NCI-H748 (cell line): ENCODE measurements around the gene SLC25A53.
"Not testable (repeated sequence)": the region's sequence is repeated elsewhere in the genome, so short reads cannot be mapped to it uniquely, and the experiment has no call there.

ENCODE experiments used
- DNase-seq: peaks from one replicate; lab custom pipeline; 2025; ENCODE audit not compliant: unreplicated experiment; lab: John Stamatoyannopoulos, UW

The SLC25A53 gene

GRCh38 chrX:104075778-104076445 is 80.9 kb downstream of the SLC25A53 start, which contains the start of gene TMSB15C:
TSS of gene TMSB15C (minus strand) at chrX:104076236.
- DNase-seq, result not testable (repeated sequence)

DNA sequence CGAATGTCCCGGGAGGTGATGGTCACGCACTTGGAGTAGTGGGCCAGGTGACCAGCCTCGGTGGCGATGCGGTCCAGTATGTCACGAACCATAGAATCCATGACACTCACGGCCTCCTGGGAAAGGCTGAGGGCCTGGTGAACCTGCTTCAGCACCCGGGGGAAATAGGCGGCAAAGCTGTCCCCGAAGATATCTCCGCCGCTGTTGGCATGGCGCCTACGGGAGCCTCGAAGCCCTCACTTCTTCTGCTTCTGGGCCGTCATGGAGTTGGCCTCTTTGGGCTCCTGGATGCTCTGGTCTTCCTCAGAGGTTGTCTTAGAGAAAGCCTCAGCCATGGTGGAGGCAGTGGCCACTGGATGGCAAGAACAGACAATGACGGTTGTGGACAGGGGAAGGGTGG is 94.2 kb downstream of the SLC25A53 start:
- DNase-seq, result not testable (repeated sequence)

DNA sequence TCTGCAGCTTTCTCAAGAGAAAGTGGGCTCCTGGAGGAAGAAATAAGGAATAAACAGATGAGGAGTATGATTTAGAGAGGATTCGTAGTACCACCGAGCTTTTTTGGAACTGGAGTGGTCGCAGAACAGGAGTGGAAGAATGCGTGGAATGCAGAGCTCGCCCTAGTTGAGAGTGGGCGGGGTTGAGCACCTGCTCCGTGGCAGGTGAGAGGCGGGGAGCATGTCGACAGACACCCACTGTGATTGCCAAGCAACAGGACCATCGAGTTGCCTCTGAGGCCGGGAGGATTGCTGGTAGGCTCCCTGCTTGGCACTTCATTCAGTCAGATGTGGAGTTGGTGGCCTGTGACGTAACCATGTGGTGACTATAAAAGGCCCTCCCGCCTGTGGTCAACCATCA is 101.9 kb downstream of the SLC25A53 start:
- not testable (repeated sequence) for DNase-seq
